Eye (tissue), 1 donor: Measurements from ENCODE around the gene NLRC5.
"Not testable (repeated sequence)": the region's sequence is repeated elsewhere in the genome, so short reads cannot be mapped to it uniquely, and the experiment has no call there.

Experiments
- DNase-seq: peaks from one replicate; pipeline ENCODE4 v3.0.0-alpha.2; 2015

NLRC5 gene

DNA sequence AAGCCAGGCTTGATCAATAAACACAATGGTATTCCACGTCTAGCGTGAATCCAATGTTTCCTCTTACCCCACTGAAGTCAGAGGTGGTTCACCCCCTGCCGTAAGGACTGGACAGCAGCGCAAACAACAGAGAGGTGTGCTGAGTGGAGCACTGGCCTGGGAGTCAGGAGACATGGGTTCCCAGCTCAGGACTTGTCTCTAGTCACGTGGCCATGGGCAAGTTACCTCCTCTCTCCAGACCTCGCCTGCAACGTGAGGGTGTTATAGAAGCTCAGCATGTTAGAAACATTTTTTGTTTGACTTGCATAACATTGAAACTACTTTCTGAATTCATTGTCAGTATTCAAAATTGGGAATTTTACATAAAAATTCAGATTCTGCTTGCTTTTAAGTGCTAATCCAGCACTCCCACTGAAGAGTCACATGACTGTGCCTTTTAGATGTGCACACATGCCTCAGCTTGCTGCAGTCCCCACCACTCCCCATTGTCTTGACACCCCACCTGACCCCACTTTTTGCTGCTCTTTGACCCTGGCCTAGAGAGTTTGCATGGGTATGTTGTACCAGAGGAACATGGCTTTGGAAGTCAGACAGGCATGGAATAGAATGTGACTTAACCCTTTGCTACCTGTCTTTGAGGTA is 94.2 kb downstream of the NLRC5 start:
- DNase-seq = no peak

DNA sequence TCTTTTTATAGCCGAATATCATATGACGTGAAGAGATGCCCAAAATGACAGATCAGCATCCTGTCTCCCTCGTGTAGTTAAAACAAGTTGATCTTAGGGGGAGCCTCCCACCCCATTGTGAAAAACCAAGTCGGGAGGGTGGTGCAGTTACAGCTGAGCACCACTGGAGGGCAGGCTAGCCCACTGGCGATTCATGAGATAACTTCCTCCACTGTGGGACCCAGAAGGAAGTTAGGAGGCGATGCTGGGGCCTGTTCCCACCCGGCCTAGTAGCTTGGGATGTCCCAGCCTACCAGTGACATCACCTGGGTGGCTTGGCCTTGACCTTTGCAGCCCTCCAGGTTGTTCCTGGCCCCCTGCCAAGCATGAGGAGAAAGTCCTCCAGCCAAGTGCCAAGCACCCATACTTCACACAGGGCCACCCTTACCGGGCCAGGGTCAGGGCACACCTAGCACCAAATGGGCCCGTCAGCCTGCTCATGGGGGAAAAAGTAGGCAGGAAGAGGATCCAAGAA is 95.0 kb downstream of the NLRC5 start:
- DNase-seq = peak; percentile 87

DNA sequence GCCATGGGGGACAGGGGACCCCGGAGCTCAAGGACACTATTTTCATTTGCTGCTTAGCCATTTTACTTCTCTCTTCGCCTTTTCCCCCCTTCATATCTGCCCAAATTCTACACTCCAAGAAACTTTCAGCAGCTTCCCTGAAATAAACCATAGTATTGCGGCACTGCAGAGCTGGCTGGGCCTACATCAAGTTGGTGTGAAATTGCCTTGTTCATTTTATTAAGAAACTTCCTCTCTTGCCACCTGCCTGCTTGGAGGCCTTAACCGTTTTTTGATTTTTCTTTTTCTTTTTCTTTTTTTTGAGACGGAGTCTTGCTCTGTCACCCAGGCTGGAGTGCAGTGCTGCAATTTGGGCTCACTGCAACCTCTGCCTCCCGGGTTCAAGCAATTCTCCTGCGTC is 95.6 kb downstream of the NLRC5 start:
- DNase-seq = no peak

DNA sequence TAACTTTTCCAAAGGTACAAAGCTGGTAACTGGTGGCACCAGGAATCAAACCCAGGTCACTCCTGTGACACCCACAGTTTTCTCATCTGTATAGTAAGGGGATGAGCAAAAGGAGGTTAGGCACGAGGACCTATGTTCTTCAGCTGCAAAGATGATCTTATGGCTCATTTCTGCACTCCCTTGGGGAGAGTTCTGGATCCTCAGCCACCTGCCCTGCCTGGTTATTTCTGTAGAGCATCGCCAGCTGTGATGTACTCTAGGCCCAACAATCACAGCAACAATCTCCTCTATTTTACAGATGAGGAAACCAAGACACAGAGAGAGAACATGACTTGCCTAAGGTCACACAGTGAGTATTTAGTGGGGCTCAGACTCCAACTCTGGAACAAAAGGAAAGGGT is 97.6 kb downstream of the NLRC5 start:
- DNase-seq = no peak

DNA sequence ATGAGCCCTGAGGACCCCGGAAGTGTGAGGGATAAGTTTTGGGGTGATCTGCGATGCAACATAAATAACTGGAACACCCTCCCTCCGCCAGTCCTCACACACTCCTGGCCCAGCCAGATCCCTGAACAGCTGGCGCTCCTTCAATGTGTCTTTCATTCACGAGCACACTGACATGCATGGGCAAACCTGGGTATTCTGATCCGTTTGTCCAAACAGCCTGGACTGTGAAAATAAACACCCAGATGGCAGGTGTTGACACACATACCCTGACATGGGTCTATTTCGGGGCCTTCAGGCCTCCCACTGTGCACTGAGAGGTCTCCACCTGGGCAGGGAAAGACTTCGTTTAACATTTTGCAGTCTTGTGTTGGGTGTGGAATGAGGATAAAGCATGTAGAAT is 100.0 kb downstream of the NLRC5 start:
- DNase-seq = no peak

DNA sequence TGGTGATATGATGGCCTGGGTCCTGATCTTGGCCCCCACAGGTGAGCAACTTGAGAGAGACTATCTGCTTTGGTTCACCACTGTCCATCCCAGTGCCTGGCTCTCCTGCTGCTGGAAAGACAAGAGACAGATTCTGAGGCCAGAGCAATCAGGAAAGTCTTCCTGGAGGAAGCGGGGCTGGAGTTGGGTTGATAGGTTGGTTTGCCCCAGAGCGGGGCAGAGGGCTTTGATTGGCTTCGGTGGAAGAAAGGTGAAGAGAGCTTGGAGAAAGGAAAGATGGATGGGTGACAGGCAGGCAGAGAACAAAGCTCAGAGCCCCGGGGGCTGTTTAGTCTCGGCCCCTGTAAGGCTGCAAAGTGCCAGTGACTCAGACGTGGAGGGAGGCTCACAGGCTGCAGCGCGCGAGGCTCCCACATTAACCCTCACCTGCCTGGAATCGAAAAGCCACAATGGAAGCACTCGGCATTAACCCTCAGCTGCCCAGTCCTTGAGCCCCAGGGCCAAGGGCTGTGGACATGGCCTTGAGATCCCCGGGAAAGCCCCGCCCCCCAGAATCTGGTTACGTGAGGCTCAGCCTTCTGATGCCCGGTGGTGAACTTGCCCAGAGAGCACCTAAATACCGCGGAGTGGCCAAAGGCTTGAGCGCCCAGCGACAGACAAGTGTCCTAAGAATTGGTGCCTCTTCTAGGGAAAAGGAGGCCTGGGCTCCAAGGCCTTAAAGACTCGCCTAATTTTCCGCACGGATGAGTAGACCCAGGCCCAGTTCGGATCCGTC is 102.0 kb downstream of the NLRC5 start:
- DNase-seq = peak; percentile 68

DNA sequence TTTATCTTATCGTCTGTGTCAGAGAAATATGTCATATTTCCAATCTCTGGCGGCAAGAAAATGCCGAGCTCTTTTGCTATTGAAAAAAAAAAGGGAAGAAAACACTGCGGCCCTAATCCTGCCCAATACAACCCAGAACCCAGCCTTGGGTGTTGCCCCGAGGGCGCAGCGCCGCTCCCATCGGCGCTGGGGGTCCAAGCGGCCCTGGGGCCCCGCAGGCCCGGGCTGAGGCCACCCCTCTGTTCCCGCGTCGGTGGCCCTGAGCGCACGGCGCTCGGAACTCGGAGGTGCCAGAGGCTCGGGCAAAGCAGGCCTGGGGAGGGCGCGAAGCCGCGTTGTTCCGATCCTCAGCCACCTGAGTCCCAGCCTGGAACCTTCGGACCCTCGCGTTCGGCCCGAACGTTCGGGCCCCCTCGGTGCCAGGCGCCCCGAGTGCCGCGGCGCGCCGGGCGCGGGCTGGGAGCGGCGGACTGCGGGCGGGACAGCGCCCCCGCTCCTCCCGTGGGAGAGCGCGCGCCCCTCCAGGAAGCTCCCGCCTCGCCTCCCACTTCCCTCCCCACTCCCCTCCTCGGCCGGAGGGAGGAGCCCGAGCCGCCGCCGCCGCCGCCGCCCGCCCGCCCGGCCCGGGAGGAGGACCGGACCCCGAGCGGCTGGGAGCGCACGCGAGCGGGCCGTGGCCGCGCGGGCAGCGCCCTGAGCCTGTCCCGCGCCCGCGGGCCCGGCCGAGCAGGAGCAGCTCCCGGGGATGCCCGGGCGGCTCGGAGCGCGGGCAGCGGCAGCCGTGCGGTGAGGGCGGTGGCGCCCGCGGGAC is 102.8 kb downstream of the NLRC5 start, which contains the start of gene CPNE2:
CPNE2 (plus strand) TSS at position 609 of the 811 bp plus-strand sequence. CDS start 18,160 bp downstream, outside the sequence.
- DNase-seq = peak; percentile 76

DNA sequence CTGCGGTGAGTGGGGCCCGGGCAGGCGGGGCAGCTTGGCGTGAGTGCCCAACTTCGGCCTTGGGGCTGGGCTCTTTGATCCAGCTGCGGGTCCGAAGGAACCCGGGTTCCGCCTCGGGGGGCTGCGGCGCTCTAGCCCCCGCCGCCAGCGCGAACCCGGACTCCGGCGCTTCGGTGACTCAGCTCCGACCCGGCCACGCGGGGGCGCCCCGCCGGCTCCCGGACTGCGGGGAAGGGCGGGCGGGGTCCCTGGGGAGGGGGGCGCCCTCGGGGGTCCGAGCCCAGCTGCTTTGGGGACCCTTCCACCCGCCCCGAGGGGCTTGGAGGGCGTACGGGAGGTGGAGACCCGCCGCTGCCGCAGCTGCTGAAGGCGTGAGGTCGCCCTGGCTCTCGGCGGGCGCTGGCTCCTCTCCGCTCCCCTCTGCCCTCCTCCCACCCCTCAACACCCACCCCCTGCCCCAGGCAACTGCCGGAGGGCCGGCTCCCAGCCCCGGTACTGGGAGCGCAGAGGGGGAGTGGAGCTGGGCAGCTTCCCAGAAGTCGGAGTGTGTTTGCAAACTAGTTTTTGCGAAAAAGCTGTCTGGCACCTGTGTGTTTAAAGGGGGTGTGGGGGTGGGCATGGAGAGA is 103.5 kb downstream of the NLRC5 start:
- peak; percentile 66 for DNase-seq

DNA sequence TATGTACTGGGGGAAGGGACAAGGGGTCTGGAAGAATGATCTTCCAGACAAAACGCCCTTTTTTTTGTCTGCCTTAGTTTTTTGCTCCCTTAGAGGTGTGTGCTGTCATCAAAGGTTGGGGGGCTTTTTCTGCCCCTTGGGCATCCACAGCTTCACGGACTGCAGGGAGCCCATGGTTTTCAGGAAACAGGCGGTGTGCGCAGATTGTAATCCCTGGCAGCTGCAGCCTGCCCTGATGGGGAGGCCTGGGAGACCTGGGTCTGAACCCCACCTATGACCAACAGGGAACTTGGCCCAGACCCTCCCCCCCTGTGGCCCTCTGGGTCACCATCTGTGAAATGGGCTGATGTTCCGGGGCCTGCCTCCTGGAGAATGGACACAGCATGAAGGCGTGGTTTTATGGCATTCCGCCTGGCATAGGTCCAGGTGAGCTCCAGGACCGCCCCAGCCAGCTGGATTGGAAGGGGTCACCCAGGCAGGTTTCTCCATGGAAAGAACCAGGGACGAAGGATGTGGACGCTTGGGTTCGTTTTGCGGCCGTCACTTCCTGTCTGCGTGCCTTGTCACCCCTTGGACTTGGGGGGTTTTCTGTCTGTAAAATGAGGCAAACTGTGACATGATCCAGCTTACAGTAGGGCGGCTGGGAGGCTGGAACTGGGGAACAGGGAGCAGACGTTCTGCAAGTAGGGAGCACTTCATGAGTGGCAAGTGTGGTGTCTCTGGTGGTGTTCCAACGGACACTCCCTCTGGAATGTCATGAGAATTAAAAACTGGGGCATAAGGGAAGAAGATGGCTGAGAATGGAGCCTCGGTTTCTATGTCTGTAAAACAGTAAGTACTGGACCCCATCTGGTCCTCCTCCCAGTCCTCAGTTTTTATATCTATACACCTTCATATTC is 104.6 kb downstream of the NLRC5 start:
- DNase-seq = no peak

DNA sequence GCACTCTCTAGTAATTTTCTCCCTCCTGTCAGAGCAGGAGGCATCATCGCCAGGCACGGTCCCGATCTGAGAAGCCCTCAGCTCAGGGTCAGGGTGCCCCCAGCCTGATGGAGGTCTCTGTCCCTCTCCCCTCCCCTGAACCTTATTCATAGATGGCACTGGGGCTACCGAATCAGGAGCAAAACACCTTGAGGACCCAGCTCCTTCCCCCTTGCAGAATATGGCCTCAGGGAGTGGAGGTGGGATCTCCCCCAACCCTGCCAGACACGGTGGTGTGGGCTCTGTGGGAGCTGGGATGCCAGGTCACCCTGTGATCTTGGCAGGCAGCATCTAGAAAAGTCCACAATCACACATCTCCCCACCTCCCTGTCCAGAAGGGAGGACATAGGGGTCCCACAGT is 105.6 kb downstream of the NLRC5 start:
- no peak for DNase-seq

DNA sequence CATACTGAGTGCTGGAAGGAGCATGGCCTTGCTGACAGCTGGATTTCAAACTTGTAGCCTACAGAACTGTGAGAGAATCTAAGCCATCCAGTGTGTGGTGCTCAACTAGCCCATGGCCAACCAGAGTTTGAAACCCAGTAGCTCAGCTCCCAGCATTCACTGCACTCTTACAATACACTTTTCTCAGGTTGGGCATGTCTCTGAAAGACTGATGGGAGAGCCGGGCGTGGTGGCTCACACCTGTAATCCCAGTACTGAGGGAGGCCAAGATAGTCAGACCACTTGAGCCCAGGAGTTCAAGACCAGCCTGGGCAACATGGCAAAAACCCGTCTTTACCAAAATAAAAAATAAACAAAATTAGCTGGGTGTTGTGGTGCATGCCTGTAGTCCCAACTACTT is 106.8 kb downstream of the NLRC5 start:
- DNase-seq = no peak

DNA sequence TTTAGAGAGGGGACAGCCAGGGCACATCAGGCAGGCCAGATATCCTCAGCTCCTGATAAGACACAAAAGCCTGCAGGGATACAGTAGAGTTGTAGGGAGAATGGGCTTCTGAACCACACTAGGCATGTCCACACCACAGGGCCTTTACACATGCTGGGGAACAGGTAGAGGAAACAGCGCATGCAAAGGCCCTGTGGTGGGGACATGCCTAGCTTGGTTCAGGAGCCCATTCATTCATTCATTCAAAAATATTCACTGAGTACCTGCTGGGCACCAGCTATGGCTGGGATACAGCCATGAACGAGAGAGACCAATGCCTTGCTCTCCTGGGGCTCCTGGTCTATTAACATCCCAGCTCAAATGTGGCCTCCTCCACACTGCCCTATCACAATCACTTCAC is 107.4 kb downstream of the NLRC5 start:
- no peak for DNase-seq

DNA sequence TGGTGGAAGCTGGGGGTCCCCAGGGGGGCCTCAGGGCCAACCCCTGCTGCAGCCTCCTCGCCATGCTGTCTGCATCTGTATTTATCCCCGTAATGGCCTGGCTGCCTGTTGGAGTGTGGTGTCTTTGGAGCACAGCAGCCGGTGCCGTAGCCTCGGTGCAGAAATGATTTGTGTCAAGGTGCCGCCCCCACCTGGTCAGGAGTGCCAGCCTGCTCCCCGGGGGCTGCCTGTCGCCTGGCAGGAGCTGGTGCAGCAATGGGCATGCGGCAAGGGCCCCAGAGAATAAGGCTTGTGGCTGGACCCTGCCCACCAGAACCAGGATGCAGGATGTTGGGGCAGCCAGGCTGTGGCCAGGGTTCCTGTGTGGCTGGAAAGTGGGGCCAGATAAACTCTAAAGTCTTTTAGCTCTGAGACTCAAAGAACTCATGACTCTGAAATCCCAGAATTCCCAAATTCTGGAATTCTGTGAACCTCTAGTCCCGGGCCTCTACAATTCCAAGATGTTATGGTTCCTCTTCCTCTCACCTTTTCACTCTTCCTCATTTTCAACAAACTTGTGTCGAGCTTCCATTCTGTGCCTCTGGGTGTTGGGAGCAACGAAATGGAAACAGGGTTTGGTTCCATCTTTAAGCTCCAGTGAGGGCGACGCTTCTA is 109.0 kb downstream of the NLRC5 start:
- no peak for DNase-seq

DNA sequence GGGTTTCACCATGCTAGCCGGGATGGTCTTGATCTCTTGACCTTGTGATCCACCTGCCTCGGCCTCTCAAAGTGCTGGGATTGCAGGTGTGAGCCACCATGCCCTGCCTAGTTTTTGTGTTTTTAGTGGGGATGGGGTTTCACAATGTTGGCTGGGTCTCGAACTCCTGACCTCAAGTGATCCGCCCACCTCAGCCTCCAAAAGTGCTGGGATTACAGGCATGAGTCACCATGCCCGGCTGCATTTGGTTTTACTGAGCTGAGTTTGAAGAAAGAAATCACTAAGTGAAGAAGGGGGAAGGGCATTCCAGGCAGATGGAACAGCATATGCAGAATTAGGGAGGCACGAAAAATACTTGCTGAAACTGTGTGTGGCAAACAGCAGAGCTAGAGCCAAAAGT is 110.6 kb downstream of the NLRC5 start:
- DNase-seq = not testable (repeated sequence)

DNA sequence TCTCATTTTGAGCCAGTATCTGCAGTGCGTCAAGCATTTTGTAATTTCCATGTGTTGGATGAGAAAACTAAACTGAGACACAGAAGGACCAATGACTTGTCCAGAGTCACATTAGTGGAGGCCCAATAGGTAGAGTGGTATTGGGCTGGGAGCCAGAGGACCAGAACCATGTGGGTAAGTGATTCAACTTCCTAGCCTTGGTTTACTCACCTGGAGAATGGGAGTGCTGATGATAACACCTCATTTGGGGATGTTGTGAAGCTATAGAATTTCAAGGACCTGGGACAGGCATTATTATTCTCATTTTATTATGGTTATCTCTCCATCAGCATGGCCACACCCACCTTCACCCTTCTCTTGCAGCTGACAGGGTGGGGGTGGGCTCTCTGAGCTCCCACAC is 111.1 kb downstream of the NLRC5 start:
- no peak for DNase-seq

DNA sequence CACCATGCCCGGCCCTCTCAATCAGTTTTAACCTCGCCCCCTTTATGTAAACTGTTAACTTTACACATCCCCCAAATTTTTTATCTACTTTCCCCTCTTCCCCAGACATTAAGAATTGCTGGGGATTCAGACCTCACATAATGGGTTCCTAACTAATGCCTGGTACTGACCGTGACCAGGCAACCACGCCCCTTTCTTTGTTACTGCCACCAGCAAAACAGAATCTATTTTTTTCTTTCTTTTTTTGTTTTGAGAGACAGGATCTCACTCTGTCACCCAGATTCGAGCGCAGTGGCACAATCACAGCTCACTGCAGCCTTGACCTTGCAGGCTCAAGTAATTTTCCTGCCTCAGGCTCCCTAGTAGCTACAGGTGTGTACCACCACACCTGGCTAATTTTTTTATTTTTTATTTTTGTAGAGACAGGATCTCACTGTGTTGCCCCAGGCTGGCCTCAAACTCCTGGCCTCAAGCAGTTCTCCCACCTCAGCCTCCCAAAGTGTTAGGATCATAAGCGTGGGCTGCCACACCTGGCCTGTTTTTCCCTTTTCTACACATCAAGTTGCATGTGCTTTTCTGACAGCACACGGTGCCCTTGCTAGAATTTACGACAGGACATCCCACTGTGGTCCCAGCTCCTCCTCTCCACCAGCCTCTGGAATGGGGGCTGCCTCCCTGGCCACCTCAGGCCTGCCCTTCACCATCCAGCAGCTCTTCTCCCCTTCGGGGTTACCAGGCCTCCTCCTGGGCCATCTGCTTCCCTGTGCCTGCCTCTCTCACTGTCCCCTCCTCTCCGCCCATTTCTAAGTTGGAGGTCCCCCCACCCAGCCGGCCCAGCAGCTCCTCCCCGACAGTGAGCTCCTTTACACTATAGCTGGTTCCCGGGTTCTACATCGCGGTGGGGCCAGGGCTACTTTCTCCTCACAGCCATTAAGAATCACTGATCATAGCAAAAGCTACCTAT is 113.8 kb downstream of the NLRC5 start:
- no peak for DNase-seq

DNA sequence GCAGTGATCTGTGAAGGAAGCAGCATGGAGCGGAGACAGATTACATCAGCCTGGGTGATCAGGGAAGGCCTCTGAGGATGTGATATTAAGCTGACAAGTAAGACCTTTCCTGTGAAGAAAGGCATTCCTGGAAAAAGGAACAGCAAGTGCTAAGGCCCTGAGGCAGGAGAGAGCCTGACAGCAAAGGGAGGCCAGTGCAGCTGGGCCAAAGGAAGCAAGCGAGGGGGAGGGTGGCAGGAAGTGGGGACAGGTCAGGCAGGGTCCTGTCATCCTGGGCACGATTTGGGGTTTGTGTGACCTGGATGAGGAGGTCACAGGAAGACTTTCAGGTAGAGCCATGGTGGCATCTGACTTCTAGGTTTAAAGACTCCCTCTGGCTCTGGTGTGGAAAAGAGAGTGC is 115.3 kb downstream of the NLRC5 start:
- DNase-seq = no peak

DNA sequence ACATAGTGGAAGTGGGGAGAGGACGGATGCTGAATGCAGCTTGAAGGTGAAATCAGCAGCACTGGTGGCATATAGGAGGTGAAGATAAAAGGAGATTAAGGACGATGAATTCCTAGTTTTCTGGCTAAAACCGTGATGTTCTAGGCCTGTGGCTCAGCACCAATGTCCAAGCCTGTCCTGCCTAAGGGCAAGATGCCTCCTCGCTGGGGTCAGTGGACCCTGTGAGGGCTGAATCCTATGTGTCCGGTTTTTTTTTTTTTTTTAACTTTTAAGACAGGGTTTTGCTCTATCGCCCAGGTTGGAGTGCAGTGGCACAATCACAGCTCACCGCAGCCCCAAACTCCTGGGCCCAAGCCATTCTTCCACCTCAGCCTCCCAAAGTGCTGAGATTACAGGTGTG is 115.8 kb downstream of the NLRC5 start:
- no peak for DNase-seq

DNA sequence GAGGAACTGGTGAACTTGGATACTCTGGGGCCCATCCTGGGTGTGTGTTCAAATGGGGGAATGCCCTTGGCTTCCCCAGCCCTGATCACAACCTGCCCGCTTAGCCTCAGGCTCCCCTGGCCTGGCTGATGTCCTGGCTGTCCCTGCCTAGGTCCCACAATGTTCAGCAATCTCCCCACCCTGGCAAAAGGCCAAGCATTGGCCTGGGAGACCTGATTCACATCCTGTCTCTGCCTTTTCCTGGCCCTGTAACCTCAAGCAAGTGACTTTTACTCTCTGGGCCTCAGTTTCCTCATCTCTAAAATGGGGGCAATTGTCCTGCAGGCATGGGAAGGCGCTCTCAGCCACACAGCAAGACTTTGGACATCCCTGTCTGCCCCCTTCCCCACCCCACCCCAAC is 117.4 kb downstream of the NLRC5 start:
- no peak for DNase-seq

DNA sequence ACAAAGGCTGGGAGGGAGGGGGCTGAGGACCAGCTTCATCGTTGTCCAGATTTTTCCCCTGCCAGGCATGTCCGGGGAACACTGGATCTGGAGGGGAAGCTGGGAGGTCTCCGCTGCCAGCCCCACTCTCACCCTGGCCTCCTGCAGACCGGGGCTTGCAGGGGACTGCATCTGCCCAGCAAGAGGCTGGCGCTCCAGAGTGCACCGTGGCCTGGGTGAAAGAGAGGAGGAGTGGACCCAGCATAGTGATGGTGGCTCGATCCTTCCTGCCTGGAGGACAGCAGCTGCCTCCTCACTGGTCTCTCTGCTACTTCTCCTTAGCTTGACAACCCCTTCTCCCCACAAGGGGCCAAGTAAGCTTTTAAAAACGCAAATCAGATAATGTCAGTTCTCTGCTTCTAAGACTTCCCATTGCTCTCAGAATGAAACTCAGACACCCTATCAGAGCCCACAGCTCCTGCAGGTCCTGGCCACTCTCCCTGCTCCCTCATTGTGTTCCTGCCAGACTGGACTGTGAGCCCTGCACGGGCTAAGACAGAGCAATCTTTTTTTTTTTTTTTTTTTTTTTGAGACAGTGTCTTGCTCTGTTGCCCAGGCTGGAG is 118.1 kb downstream of the NLRC5 start:
- no peak for DNase-seq
